Measurements from ENCODE around the gene OR4N5.
"Not testable (repeated sequence)": the region's sequence is repeated elsewhere in the genome, so short reads cannot be mapped to it uniquely, and the experiment has no call there.

- not testable (repeated sequence) for TF ChIP-seq SUZ12 (IDR thresholded peaks at IDR 0.05; ENCODE audit: extremely low read depth, insufficient read depth, insufficient read length); ZNF274 (IDR thresholded peaks at IDR 0.05; ENCODE audit: low read depth, low read length)
Measured at GRCh38 chr14:20174205-20174604, 35.6 kb downstream of the OR4N5 start.

All from NT2/D1 (cell line).